Transverse colon (tissue), 4 donors: ENCODE results near the gene PPP1R7.

Experiments
- EP300 ChIP-seq: sonication (generic); formaldehyde crosslinking; IDR thresholded peaks from one replicate; pipeline ENCODE4 v1.6.1; 2017; ENCODE audit warnings: antibody characterized with exemption, low read depth
- POLR2A ChIP-seq: fragments of 450-650 bp; IDR thresholded peaks from one replicate; pipeline ENCODE4 v1.6.1; 2016; ENCODE audit warnings: antibody characterized with exemption, mild to moderate bottlenecking, moderate library complexity
- POLR2AphosphoS5 ChIP-seq, 3 donors: sonication (generic); formaldehyde crosslinking; IDR thresholded peaks; one replicate each; pipeline ENCODE4 v1.6.1; 2016; ENCODE audit warnings: antibody characterized with exemption in 3 of 3
- TF ChIP-seq, protein P1 (sequence below), 5 experiments: fragments of 200-600 bp in 3 of 5; fragments of 450-650 bp in 2 of 5; sonication (generic) in 3 of 5; IDR thresholded peaks; 1 replicate in 2 of 5; 2 replicates in 3 of 5; pipeline ENCODE4 v1.5.1; 2016 to 2017; ENCODE audit warnings: antibody characterized with exemption in 5 of 5, inconsistent platforms in 3 of 5, mild to moderate bottlenecking in 2 of 5, moderate library complexity in 1 of 5

GRCh38 chr2:241163601-241164118 lies 13.4 kb downstream of the PPP1R7 start:
- TF ChIP-seq, protein P1, sequence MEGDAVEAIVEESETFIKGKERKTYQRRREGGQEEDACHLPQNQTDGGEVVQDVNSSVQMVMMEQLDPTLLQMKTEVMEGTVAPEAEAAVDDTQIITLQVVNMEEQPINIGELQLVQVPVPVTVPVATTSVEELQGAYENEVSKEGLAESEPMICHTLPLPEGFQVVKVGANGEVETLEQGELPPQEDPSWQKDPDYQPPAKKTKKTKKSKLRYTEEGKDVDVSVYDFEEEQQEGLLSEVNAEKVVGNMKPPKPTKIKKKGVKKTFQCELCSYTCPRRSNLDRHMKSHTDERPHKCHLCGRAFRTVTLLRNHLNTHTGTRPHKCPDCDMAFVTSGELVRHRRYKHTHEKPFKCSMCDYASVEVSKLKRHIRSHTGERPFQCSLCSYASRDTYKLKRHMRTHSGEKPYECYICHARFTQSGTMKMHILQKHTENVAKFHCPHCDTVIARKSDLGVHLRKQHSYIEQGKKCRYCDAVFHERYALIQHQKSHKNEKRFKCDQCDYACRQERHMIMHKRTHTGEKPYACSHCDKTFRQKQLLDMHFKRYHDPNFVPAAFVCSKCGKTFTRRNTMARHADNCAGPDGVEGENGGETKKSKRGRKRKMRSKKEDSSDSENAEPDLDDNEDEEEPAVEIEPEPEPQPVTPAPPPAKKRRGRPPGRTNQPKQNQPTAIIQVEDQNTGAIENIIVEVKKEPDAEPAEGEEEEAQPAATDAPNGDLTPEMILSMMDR (IDR thresholded peaks at IDR 0.05): no peak
- TF ChIP-seq POLR2A (no peak), POLR2AphosphoS5 (IDR thresholded peaks at IDR 0.05) (no peak), EP300 (no peak)
